ENCODE measurements around the gene KRTAP10-3. TPM values are rescaled to one million over a fixed set of nuclear protein-coding genes. Genes with fewer than 3 reads are reported as not detected.
"Not testable (repeated sequence)": the region's sequence is repeated elsewhere in the genome, so short reads cannot be mapped to it uniquely, and the experiment has no call there.

KRTAP10-3 gene
- total RNA-seq, 1 donor from 2014 or later: not detected

DNA sequence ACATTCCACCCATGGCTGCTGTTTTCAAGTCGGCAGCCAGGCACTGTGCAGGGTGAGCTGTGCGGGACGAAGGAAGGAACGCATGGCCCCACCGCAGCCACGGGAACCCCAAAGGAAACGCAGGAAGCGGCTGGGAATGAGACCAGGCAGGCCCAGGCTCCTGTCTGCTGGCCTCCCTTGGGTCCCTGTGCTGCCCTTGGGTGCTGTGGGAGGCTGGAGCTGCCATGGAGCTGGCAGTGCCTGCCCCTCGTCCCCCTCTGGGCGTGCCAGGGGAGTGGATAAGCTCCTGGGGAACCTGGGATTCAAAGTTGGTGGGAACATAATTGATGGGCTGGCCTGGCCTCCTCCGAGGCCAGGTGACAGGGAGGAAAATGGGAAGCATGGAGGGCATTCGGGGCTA, 9.7 kb upstream of the KRTAP10-3 start:
- Histone ChIP-seq H3K9me3 (replicated peaks) (peaks cover 31% of the 10 kb centered on the region), H3K4me1 (no peaks in the 10 kb centered on the region), H3K27ac (replicated peaks) (no peak overlapping the region), H3K27me3 (ENCODE audit: low read depth) (peaks cover 16% of the 10 kb centered on the region), H3K36me3 (no peaks in the 10 kb centered on the region), H3K4me3 (no peak overlapping the region)
- intact Hi-C loops (cut with micrococcal nuclease): no loop called here
- TF ChIP-seq, protein P1, sequence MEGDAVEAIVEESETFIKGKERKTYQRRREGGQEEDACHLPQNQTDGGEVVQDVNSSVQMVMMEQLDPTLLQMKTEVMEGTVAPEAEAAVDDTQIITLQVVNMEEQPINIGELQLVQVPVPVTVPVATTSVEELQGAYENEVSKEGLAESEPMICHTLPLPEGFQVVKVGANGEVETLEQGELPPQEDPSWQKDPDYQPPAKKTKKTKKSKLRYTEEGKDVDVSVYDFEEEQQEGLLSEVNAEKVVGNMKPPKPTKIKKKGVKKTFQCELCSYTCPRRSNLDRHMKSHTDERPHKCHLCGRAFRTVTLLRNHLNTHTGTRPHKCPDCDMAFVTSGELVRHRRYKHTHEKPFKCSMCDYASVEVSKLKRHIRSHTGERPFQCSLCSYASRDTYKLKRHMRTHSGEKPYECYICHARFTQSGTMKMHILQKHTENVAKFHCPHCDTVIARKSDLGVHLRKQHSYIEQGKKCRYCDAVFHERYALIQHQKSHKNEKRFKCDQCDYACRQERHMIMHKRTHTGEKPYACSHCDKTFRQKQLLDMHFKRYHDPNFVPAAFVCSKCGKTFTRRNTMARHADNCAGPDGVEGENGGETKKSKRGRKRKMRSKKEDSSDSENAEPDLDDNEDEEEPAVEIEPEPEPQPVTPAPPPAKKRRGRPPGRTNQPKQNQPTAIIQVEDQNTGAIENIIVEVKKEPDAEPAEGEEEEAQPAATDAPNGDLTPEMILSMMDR (IDR thresholded peaks at IDR 0.05; ENCODE audit: borderline replicate concordance): no peak
- DNase-seq: no peak

DNA sequence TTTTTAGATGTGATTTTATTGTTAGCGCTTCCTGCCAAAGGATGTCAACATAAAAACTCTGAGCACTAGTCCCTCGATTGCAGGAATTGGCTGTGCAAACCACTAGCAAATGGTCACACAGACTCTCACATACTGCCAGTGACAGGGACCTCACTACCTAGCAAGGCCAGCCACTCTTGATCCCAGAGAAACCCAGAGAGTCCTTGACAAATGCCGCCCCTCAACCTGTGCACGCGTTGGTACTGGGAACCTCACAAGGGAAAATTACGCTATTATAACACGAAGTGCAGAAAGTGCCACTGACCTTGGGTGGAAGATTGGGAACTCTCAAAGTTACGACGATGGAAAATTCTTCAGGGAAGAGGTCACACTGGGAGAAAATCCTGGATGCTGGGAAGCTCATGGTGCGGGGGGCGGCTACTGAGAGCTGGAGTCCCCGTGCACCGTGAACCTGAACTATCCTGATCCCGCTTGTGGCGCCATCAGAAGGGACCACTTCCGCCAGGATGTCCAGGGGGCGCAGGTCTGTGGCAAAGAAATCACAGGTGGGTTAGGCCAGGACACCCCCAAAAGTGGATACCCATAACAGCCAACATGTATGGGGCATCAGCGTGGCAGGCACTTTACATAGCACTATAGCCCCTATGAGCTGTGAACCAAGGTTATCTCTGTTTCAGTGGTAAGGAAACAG, 9.0 kb upstream of the KRTAP10-3 start:
- TF ChIP-seq, protein P1 (IDR thresholded peaks at IDR 0.05; ENCODE audit: borderline replicate concordance): no peak
- Histone ChIP-seq H3K4me3 (no peak overlapping the region), H3K27ac (replicated peaks) (no peak overlapping the region), H3K27me3 (ENCODE audit: low read depth) (peaks cover 14% of the 10 kb centered on the region), H3K36me3 (no peaks in the 10 kb centered on the region), H3K9me3 (replicated peaks) (peaks cover 35% of the 10 kb centered on the region), H3K4me1 (no peaks in the 10 kb centered on the region)
- no peak for DNase-seq
- intact Hi-C loops (cut with micrococcal nuclease): no loop called here

DNA sequence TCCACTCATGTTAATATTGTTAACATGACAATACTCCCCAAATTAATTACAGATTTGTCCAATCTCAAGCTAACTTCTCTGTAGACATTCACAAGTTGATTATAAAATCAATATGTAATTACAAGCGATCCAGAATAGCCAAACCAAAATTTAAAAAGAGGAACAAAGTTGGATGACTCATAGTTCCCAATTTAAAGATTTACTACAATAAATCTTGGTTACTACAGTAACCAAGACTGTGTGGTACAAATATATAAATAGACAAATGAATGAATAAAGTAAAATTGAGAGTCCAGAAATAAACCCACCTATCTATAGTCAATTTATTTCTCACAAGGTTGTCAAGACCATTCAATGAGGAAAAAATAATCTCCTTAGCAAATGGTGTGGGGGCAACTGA, 7.8 kb upstream of the KRTAP10-3 start:
- intact Hi-C loops (cut with micrococcal nuclease): no loop called here
- no peak for DNase-seq
- TF ChIP-seq, protein P1 (IDR thresholded peaks at IDR 0.05; ENCODE audit: borderline replicate concordance): no peak
- no peaks in the 10 kb centered on the region for H3K4me1 ChIP-seq
- peaks cover 14% of the 10 kb centered on the region for H3K27me3 ChIP-seq (ENCODE audit: low read depth)
- no peak overlapping the region for H3K27ac ChIP-seq (replicated peaks)
- no peak overlapping the region for H3K4me3 ChIP-seq
- H3K9me3 ChIP-seq (replicated peaks): peaks cover 37% of the 10 kb centered on the region
- no peaks in the 10 kb centered on the region for H3K36me3 ChIP-seq

DNA sequence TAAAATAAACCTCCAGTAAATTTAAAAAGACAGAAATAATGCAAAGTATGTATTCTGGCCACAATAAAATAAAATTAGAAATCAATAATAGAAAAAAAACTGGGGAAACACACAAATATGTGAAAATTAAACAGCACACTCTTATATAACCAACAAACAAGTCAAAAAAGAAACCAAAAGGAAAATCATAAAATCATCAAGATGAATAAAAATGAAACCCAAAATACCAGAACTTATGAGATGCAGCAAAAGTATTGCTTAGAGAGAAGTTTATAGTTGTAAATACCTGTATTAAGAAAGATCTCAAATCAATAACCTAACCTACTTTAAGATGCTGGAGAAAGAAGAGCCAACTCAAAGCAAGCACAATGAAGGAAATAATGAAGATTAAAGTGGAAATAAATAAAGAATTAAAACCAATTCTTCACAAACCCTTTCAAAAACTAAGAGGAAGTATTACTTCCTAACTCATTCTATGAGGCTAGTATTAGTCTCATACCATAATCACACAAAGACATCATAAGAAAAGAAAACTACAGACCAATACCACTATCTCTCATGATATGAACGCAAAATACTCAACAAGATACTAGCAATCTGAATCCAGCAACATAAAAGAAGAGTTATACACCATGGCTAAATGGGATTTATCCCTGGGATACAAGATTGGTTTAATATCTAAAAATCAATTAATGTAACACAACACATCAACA, 6.4 kb upstream of the KRTAP10-3 start:
- TF ChIP-seq, protein P1 (IDR thresholded peaks at IDR 0.05; ENCODE audit: borderline replicate concordance): no peak
- no peak overlapping the region for H3K27ac ChIP-seq (replicated peaks)

DNA sequence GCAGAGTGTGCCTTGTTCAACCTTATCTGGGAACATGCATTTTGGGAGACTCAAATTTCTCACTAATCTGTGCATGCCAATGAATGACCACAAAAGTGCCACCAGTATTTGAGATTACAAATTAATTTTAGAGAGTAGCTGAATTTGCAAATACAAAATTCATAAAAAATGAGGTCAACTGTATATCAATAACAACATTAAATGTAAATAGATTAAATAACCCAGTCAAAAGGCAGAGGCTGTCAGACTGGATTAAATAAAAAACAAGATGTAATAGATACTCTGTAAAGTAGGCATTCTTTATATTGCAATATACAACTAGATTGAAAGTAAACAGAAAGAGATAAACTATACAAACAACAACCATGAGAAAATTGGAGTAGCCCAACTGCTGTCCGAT, 5.5 kb upstream of the KRTAP10-3 start:
- TF ChIP-seq, protein P1 (IDR thresholded peaks at IDR 0.05; ENCODE audit: borderline replicate concordance): no peak
- Histone ChIP-seq H3K27me3 (ENCODE audit: low read depth) (peaks cover 11% of the 10 kb centered on the region), H3K4me1 (no peaks in the 10 kb centered on the region), H3K27ac (replicated peaks) (no peak overlapping the region), H3K36me3 (no peaks in the 10 kb centered on the region), H3K4me3 (no peak overlapping the region), H3K9me3 (replicated peaks) (peaks cover 47% of the 10 kb centered on the region)
- intact Hi-C loops (cut with micrococcal nuclease): no loop called here
- no peak for DNase-seq

More for the DNA sequence above, 6.4 kb upstream of the KRTAP10-3 start:
- DNase-seq: no peak
- Histone ChIP-seq H3K9me3 (replicated peaks) (peaks cover 38% of the 10 kb centered on the region), H3K36me3 (no peaks in the 10 kb centered on the region), H3K4me3 (no peak overlapping the region), H3K4me1 (no peaks in the 10 kb centered on the region), H3K27me3 (ENCODE audit: low read depth) (peaks cover 14% of the 10 kb centered on the region)
- intact Hi-C loops (cut with micrococcal nuclease): no loop called here

DNA sequence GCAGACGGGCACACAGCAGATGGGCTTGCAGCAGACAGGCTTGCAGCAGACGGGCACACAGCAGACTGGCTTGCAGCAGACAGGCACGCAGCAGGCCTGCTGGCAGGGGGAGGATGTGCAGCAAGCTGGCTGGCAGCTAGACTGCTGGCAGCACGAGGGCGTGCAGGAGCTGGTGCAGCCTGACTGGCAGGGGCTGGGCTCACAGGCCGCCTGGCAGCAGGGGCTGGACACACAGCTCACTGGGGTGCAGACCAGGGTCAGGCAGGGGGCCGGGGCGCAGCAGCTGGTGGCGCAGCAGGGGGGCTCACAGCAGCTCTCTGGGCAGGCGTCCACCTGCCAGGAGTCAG, 293 bp downstream of the KRTAP10-3 start:
- H3K36me3 ChIP-seq; intact Hi-C loops (cut with micrococcal nuclease); H3K4me1 ChIP-seq; H3K4me3 ChIP-seq; H3K27ac ChIP-seq (replicated peaks); DNase-seq: not testable (repeated sequence)
- Histone ChIP-seq H3K9me3 (replicated peaks) (peaks cover 34% of the 10 kb centered on the region), H3K27me3 (ENCODE audit: low read depth) (peaks cover 45% of the 10 kb centered on the region)

Measured in left ventricle myocardium inferior (tissue), 1 donor.